ENCODE measurements around the gene STXBP1.

STXBP1 gene

DNA sequence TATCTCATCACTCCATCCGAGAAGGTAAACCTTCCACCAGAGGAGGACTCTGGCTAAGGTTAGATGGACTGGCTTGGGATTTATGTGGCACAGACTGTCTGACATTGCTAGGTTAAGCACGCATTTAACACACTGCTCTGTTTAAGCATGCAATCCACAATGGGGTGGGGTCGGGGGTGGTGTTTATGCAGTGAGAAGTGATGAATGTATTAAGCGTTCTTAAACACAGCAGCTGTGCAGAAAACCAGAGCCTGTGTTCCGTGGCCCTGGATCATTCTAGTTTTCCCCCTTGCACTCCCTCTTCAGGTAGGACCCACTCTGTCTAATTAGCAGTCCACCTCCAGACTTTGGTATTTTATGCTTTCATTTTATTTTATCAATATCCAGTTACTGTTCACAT lies 46.4 kb downstream of the STXBP1 start:
- DNase-seq (ENCODE audit: low read depth) = no peak

- DNase-seq (ENCODE audit: low read depth) = no peak
Observed at GRCh38 chr9:127660886-127661741, 49.0 kb downstream of the STXBP1 start.

- DNase-seq (ENCODE audit: low read depth) = no peak
Observed at GRCh38 chr9:127662617-127663016, 50.5 kb downstream of the STXBP1 start.

DNA sequence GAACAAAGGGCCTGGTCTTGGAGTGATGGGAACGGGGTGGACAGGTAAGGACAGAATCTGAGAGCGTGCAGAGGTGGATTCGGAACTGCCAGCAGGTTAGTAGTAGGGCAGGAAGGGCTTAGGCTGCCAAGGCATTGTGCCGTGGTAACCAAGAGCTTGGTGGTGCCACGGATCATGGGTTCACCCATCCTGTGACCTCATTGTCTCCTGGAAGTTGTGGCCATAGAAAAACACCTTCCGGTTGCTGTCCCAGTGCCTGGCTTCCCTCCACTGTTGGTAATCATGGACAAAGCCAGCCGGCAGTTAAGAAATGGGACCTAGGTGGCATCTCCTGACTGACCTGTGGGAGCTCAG lies 52.2 kb downstream of the STXBP1 start:
- DNase-seq (ENCODE audit: low read depth) = no peak

- no peak for DNase-seq (ENCODE audit: low read depth)
Observed at GRCh38 chr9:127664678-127665507, 52.8 kb downstream of the STXBP1 start.

DNA sequence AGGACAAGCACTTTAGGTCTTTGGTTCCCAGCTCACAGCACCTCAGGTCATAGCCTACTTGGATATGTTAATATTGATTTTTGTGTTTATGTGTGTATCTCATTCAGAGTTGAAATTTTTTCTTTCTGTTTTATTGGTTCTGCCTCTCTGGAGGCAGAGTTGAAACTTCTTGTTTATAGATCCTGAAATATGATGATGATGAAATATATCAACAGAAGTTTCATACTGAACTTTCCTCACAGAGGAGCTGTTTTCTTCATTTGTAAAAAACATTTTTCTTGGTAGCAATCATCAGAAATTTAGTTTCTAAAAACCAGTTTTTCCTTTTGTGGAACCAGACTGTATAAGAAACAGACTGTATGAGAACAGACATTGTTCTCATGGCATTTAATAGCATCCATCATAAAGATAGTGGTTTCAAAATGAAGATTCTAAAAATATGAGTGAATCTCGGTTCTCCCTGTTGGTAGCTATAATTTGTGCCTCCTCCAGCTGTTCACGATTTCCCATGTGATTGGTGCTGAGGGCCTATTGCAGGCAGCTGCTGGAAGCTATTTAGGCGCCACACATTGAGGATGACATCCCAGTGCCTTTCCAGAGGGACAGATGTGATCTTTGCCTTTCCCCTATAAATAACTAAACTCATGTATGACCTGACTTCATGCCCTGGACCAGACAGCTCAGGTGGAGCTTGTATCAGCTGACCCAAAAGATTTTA lies 55.2 kb downstream of the STXBP1 start:
- DNase-seq (ENCODE audit: low read depth) = no peak

GRCh38 chr9:127667906-127668305 lies 55.8 kb downstream of the STXBP1 start:
- no peak for DNase-seq (ENCODE audit: low read depth)

DNA sequence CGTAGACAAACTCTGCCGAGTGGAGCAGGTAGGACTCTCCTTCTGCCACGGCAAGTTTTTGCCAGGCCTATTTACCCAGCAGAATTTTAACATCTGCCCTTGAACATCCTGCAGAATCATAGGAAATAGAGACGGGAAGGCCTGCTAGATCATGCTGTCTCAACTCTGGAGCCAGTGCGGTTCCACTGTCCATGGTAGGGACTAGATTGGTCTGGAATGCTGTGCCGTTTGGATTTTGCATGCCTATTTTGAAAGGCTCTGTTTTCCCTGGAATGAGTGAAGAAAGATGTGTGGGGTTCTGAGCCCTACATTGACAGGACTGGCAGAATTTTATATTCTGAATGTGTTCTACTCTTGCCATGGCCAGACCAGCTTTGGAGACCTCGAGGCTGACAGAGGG lies 61.2 kb downstream of the STXBP1 start:
- no peak for DNase-seq (ENCODE audit: low read depth)

DNA sequence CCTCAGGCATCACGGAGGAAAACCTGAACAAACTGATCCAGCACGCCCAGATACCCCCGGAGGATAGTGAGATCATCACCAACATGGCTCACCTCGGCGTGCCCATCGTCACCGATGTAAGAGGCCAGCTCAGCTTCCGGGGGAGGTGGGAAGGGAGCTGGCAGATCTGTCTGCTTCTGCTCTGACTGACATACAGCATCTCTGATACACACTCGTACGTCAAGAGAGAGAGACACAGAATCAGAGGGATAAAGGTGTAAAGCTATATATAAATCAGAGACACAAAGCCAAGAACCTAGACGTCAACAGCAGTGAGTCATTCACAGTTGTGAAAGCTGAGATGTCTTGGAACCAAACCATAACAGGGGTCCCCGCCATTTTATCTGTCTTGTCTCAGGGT lies 64.6 kb downstream of the STXBP1 start:
- DNase-seq (ENCODE audit: low read depth) = no peak

GRCh38 chr9:127679506-127679905 lies 67.4 kb downstream of the STXBP1 start:
- no peak for DNase-seq (ENCODE audit: low read depth)

GRCh38 chr9:127680226-127680625 lies 68.1 kb downstream of the STXBP1 start:
- DNase-seq (ENCODE audit: low read depth) = no peak

GRCh38 chr9:127680846-127681245 lies 68.8 kb downstream of the STXBP1 start:
- DNase-seq (ENCODE audit: low read depth) = no peak

DNA sequence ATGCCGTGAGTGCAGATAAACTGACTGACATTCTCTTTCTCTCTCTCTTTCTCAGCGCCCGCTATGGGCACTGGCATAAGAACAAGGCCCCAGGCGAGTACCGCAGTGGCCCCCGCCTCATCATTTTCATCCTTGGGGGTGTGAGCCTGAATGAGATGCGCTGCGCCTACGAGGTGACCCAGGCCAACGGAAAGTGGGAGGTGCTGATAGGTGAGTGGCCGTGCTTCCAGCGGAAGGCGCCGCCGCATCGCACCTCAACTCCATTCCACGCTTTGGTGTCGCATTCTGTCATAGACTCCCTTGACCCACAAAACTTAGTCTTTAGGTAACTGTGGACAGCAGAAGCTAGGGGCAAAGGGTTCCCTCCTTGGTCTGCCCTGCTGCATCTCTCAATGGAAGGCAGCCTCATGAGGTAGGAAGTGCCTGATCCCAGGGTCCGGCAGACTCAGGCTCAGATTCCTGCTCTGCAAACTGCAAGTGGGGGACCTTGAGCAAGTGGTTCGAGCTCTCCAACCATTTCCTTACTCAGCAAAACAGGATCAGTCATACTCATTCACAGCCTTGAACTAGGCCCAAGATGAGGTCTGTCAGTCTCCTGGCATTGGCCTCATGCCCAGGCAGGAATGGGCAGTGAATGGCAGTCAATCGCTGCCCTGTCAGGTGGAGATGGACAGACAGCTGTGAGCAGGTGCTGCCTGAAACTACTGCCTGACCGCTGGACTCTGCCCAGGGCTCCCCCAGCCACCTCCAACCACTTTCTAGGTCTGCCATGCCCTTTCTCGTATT lies 70.5 kb downstream of the STXBP1 start:
- no peak for DNase-seq (ENCODE audit: low read depth)

- no peak for DNase-seq (ENCODE audit: low read depth)
Observed at GRCh38 chr9:127683723-127684122, 71.6 kb downstream of the STXBP1 start.

- DNase-seq (ENCODE audit: low read depth) = no peak
Observed at GRCh38 chr9:127684576-127684975, 72.5 kb downstream of the STXBP1 start.

DNA sequence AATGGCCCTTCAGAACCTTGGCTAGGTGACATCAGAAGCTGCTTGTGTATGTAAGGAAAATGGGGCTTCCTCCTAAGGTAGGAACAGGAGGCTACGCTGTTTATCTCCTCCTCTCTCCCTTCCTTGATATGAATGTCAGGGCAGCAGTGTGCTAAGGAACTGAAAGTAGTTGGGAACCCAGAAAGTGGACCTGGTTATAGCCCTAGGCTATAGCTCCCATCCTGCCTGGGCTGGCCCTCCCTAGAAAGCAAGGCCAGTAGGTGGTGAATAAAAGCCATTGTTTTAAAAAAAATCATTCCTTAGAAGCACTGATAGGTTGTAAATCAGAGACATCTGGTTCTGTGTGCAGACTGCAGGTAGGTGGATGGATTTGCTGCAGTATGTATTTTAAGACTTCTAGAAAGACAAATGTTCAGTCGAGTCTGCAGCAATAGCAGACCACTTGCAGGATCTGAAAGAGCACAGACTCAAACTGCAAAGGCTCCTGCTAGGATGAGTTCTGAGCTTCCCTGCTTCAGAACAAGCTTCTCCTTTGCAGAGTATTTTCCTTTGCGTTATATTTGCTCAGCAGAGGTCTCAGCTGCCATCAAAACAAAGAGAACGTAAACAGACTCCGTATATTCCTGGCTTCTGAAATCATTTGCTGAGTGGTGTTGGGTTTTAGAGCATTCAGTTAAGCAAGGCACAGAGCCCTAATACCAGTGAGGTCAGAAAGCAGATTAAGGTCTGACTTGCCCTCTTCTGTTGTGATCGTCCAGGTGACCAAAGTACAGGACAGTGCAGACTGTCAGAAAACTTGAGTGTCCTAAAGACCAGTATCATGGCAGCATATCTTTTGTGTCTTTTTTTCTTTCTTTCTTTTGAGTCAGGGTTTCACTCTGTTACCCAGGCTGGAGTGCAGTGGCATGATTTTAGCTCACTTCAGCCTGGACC lies 74.7 kb downstream of the STXBP1 start:
- no peak for DNase-seq (ENCODE audit: low read depth)

DNA sequence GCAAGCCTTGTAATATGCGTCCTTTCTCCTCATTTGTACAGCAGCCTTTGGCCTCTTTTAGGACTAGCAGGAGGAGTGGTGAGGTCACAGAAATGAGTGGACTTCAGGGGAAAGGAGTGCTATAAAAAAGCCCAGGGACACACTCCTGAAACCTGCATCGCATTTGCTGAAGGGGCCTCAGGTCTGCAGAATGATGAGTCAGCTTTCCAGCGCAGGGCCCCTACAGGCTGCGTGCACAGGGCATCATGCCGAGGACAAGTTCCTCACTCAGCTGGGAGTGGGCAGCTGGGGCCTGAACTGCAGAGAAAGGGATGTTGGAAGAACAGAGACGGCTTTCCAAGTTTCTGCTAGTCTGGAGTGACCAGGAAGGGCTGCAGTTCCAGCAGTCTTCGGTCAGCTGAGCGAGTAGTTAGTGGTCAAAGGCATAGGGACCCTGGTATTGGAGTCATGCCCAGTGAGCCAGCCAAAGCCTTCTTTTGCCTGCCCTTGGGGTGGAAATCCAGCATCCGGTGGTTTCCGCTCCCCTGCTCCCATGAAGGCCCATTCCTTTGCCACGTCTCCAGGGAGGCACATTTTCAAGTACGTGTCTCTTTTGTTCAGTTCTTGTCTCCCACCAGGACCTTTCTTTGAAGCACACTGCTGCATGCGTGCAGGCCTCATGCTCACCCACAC lies 77.4 kb downstream of the STXBP1 start:
- no peak for DNase-seq (ENCODE audit: low read depth)

DNA sequence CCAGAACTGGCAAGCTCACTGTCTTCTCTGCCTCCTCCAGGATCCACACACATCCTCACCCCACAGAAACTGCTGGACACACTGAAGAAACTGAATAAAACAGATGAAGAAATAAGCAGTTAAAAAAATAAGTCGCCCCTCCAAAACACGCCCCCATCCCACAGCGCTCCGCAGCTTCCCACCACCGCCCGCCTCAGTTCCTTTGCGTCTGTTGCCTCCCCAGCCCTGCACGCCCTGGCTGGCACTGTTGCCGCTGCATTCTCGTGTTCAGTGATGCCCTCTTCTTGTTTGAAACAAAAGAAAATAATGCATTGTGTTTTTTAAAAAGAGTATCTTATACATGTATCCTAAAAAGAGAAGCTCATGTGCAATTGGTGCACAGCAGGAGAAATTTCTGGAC lies 78.7 kb downstream of the STXBP1 start:
- no peak for DNase-seq (ENCODE audit: low read depth)

- no peak for DNase-seq (ENCODE audit: low read depth)
Observed at GRCh38 chr9:127692071-127692470, 80.0 kb downstream of the STXBP1 start.

GRCh38 chr9:127693143-127693542 lies 81.1 kb downstream of the STXBP1 start:
- DNase-seq (ENCODE audit: low read depth) = no peak
